GM19099 (cell line): ENCODE results near the gene HNRNPM.

Experiments
- POLR2A ChIP-seq: IDR thresholded peaks from 3 replicates; pipeline ENCODE4 v1.6.1; 2011; ENCODE audit warnings: low read depth; ENCODE audit not compliant: insufficient read length; ENCODE audit errors: extremely low read depth

Gene HNRNPM

GRCh38 chr19:8469613-8470368 lies 25.0 kb downstream of the HNRNPM start:
- TF ChIP-seq POLR2A = no peak

- no peak for TF ChIP-seq POLR2A
Measured at GRCh38 chr19:8473648-8474476, 29.1 kb downstream of the HNRNPM start.

- TF ChIP-seq POLR2A = no peak
Measured at GRCh38 chr19:8475005-8475404, 30.2 kb downstream of the HNRNPM start.

- TF ChIP-seq POLR2A = no peak
Measured at GRCh38 chr19:8476524-8476923, 31.7 kb downstream of the HNRNPM start.

GRCh38 chr19:8477889-8478288 lies 33.1 kb downstream of the HNRNPM start:
- TF ChIP-seq POLR2A = peak; percentile 19

GRCh38 chr19:8478598-8478997 lies 33.8 kb downstream of the HNRNPM start:
- TF ChIP-seq POLR2A = no peak

- no peak for TF ChIP-seq POLR2A
Measured at GRCh38 chr19:8481201-8481600, 36.4 kb downstream of the HNRNPM start.

- TF ChIP-seq POLR2A = no peak
Measured at GRCh38 chr19:8481616-8482015, 36.8 kb downstream of the HNRNPM start.

GRCh38 chr19:8482696-8483095 lies 37.9 kb downstream of the HNRNPM start:
- no peak for TF ChIP-seq POLR2A

GRCh38 chr19:8483165-8483564 lies 38.4 kb downstream of the HNRNPM start:
- TF ChIP-seq POLR2A = no peak

- TF ChIP-seq POLR2A = no peak
Measured at GRCh38 chr19:8484331-8484894, 39.6 kb downstream of the HNRNPM start.

GRCh38 chr19:8485561-8486371 lies 41.0 kb downstream of the HNRNPM start:
- no peak for TF ChIP-seq POLR2A

- no peak for TF ChIP-seq POLR2A
Measured at GRCh38 chr19:8486661-8487136, 41.9 kb downstream of the HNRNPM start.

- TF ChIP-seq POLR2A = no peak
Measured at GRCh38 chr19:8487137-8487851, 42.5 kb downstream of the HNRNPM start.
